Stimulated activated CD4-positive, alpha-beta T cell treated with anti-CD3 and anti-CD28 coated beads, Interleukin-1b, Interleukin-23, amount 100 ng/mL, for 4 hours (primary cell): ENCODE measurements around the gene CDKL2.

ENCODE experiments used
- DNase-seq, 2 donors: peaks; one replicate each; pipeline ENCODE4 v3.0.0-alpha.2; 2020; ENCODE audit warnings: low read depth in 2 of 2

The CDKL2 gene

GRCh38 chr4:75639124-75639695 lies 8.9 kb upstream of the CDKL2 start:
- DNase-seq, result no peak

DNA sequence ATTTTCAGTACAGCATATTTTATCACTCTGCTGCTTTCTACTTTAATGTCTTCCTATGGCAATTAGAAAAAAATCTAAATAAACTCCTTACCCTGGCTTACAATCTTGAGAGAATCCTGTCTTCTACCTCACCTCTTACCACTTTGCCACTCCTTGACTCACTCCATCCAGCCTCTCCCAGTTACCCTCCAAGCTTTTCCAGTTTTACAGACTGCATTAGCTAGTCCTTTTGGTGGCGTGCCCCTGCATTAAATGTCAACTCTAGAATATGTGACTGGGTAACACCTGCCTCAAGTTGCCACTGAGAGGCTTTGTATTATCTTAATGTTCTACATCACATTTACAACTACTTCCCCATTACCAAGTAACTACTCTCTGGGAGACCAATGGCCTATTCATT lies 7.5 kb upstream of the CDKL2 start:
- no peak for DNase-seq

DNA sequence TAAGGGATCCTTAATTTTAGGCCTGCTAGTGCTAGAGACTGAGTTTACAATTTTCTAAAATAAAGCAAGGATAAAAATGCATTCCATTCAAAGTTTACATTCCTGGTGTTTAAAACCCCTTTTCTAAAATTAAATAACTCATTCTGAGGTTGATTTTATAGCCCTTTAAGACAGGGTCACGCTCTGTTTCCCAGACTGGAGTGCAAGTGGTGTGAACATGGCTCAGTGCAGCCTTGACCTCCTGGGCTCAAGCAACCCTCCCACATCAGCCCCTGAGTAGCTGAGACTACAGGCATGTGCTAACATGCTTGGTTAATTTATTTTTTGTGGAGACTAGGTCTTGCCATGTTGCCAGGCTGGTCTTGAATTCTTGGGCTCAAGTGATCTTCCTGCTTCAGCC lies 6.8 kb upstream of the CDKL2 start:
- no peak for DNase-seq

DNA sequence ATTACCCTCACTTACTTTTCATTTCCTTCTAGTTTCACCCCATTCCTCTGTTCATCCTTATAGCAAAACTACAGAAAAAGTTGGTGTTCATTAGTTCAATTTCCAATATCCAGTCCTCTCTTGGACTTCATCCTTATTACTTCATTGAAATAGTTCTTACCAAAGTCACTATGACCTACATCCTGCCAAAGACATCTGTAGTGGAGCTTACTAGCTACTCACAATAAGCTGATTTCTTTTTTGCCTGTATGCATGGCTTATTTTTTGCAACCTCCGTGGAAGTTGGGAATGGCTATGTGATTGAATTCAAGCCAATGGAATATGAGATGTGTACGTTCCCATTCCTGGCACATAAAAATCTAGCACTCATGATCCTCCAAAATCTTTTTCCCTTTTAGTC lies 4.6 kb upstream of the CDKL2 start:
- no peak for DNase-seq

GRCh38 chr4:75634281-75634680 lies 4.0 kb upstream of the CDKL2 start:
- no peak for DNase-seq

DNA sequence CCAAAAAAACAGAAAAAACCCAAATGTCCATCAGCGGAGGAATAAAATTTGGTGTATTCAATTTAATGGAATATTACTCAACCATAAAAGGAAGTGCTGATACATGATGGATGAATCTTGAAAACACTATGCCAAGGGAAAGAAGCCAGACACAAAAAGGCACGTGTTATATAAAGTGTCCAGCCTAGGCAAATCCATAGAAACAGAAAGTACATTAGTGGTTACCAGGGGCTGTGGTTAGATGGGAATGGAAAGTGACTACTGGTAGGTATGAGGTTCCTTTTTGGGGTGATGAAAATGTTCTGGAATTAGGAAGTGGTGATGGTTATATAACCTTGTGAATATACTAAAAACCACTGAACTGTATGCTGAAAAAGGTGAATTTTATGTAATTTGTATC lies 3.5 kb upstream of the CDKL2 start:
- no peak for DNase-seq

DNA sequence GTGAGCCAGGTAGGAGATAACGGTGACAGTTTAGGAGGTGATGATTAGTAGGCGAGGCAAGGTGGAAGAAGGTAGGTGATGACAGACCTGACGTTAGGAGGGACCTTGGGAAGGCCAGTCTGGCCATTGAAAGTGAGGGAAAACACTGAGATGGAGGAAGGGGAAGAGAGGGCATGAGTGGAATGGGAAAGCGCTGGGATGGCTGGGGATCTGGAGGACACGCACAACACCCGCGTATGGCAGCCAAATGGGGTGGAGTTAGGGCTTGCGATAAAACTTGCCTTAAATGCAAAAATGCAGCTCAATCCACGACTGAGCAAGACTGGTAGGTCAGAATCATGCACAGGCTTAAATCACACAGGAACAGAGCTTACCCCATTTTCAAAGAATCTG lies 605 bp upstream of the CDKL2 start:
- no peak for DNase-seq

GRCh38 chr4:75629239-75629638 lies 1.1 kb downstream of the CDKL2 start:
- no peak for DNase-seq

DNA sequence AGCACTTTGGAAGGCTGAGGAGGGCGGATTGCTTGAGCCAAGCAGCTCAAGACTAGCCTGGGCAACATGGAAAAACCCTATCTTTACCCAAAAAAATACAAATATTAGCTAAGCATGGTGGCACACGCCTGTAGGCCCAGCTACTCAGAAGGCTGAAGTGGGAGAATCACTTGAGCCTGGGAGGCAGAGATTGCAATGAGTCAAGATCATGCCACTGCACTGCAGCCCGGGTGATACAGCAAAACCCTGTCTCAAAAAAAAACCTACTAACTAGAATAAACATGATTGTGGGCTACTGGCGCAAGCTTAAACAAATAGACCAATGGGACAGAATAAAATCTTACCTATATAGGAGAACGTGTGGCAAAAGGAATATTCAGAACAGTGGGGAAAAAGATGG lies 7.3 kb downstream of the CDKL2 start:
- DNase-seq, result no peak

- DNase-seq, result no peak
These were observed 8.6 kb downstream of the CDKL2 start for GRCh38 chr4:75621715-75622114.

- DNase-seq, result no peak
These were observed 18.0 kb downstream of the CDKL2 start for GRCh38 chr4:75612306-75612705.

- DNase-seq, result no peak
These were observed 24.4 kb downstream of the CDKL2 start for GRCh38 chr4:75605928-75606327.

- DNase-seq, result no peak
These were observed 30.7 kb downstream of the CDKL2 start for GRCh38 chr4:75599647-75600046.

GRCh38 chr4:75598390-75598789 lies 31.9 kb downstream of the CDKL2 start:
- no peak for DNase-seq

DNA sequence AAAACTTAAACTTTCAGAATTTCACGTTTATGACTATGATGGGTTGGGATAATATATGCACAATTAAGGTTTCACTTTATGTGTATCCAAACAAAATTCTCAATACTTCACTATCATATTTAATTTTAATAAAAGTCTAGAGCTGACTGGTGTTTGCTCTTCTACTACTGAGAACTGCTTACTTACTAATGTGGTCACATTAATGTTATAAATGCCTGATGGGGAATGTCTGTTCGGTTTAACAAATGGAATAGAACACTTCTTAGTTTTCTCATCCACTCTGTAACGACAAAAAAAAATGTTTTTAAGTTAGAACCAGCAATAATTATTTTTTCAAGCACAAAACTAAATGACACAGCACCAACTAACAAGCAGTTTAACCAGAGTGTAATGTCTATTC lies 34.3 kb downstream of the CDKL2 start:
- DNase-seq, result no peak

GRCh38 chr4:75593393-75593792 lies 36.9 kb downstream of the CDKL2 start:
- no peak for DNase-seq

GRCh38 chr4:75584067-75584466 lies 46.3 kb downstream of the CDKL2 start:
- no peak for DNase-seq

DNA sequence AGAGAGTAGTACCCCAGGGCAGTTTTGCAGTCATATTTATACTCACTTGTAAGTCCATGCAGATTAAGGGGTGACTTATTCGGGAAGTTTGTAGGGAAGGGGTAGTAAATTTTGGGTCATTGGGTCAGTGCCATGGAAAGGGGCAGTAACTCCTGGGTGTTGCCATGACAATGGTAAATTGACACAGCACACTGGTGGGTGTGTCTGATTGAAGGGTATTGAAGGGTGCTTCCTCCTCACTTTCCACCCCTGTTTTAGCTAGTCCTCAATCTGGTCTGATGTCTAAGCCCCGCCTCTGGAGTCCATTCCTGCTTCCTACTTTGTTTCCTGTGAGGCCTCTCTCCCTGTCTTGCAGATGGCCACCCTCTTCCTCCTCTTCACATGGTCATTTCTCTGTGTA lies 62.6 kb downstream of the CDKL2 start:
- no peak for DNase-seq

GRCh38 chr4:75566911-75567310 lies 63.4 kb downstream of the CDKL2 start:
- DNase-seq, result no peak

GRCh38 chr4:75565481-75565880 lies 64.8 kb downstream of the CDKL2 start:
- no peak for DNase-seq

- no peak for DNase-seq
These were observed 66.3 kb downstream of the CDKL2 start for GRCh38 chr4:75564023-75564422.

- no peak for DNase-seq
These were observed 68.5 kb downstream of the CDKL2 start for GRCh38 chr4:75561789-75562188.

DNA sequence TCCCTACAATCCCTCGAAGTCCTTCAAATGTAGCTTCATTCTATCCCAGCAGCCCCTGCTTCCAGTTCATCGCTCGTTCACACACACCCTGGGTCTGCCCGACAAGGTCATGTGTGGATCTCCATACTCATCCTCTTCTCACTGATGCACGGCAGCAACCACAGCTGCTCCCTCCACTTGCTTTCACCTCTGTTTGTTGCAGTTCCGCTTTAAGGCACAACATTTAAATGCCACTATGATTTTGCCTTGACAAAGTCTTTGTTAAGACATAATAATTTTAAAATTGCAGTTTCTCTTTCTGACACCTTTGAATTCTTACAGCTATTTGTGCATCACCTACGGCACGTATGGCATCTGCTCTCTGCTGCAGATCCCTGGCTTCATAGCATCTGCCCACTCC lies 72.6 kb downstream of the CDKL2 start:
- no peak for DNase-seq

DNA sequence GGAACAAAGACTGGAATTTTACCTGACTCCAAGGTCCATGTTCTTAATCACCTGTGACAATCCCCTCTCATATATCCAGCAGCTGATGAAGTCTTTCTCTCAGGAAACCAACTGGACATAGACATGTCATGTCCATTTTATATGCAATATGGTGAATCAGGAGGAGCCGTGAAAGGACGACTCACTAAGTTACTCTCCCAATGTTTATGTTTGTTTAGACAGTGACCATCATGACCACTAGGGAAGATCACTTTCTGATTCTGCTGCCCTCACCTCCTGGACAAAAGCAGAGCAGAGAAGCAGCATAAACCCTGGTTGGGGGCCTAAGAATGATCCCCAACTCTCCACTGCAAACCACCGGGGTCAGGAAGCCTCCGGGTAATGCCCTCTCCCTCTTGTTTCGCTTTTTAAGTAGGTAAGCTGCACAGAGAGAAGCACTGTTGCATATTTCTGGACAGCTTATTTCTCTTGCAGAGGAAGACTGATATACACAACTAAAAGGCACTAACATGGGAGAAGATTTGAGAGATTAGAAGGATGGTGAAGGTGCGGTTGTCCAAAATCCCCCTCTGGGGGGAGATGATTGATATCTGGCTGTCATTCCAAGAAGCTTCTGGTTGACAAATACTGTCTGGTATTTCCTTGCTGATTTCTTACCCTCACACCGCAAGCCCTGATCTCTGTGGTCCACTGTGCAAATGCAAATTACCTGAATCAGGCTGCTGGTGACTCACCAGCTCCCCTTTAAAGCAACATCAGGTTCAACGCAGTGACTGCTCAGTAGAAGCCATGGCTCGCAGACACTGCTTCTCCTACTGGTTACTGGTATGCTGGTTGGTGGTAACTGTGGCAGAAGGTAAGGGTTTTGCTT lies 74.8 kb downstream of the CDKL2 start, which contains the start of gene ODAPH:
ODAPH (plus strand) TSS at position 773 of the 871 bp plus-strand sequence; CDS start at position 790, 17 bp downstream.
- DNase-seq, result peak in 1 of 2 donors; percentile 3
